Stimulated activated CD4-positive, alpha-beta T cell treated with anti-CD3 and anti-CD28 coated beads, Interleukin-15, amount 100 ng/mL, for 48 hours (primary cell): Measurements from ENCODE around the gene SYT1.

Experiments
- DNase-seq, 2 donors: peaks; one replicate each; pipeline ENCODE4 v3.0.0-alpha.2; 2020; ENCODE audit warnings: low read depth in 2 of 2

Gene SYT1

GRCh38 chr12:79344855-79345847 is 480.6 kb downstream of the SYT1 start:
- peak in 1 of 2 donors; percentile 0 for DNase-seq

DNA sequence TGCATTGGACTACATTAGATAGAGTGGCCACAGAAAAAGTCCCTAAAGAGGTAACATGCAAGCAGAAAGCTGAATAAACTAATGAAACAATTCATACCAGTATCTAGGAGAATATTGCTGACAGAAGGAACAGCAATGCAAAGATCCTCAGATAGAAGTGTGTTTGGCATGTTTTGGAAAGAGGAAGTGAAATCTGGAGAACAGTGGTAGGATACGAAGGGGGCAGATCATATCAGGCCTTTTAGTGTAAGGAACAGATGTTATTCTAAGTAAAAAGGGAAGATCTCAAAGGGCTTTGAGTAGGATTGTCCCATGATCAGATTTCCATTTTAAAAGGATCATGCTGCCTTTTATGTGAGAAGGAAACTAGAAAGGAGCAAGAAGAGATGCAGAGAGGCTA is 483.3 kb downstream of the SYT1 start:
- DNase-seq, result no peak

DNA sequence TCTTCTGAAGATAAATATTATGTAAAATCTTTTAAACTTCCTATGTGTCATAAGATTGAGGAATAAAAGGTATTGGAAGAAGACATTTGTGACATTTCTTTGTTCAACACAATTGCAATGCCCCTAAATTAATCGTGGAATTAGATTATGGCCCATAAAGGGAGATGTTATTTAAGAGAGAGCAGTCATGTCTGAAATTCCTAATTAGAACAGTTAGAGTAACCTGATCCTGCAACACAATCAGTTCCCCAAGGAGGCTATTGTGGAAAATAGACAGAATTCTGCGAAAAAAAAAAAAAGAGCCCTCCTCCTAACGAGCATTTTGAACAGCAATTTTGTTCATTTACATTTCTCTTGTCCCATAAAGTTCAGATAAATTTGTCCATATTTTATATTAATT is 486.7 kb downstream of the SYT1 start:
- no peak for DNase-seq

DNA sequence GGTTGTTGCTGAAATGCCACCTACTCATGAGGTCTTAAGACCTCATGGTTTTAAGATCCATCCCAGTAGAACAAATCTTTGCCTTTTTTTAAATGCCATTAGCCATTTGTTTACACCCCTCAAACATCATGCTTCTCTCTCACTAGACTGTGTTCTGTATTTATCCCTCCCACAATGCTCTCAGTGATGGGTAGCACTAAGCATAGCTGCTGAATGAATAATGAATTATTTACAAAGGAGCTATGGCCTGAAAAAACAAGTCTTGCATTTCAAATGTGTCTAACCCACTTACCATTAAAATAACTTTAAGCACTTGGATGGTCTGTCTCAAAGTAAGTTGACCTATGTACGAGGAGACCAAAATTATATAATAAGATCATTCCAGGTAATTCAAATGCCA is 491.6 kb downstream of the SYT1 start:
- DNase-seq, result no peak

DNA sequence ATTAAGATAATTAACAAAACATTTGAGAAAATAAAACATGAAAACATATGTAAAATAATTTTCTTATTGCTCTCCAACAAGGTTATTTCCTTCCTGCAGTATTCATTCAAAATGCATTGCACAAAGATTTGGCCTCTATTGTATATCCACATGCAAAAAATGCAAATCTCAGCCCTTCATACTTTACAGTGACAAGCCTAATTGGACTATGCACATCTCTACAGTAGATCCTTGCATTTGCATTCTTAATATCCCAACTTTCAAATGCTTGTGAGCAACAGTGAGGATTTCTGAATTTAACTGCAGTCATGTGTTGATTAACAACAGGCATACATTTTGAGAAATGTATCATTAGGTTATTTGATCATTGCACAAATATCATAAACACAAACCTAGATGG is 492.5 kb downstream of the SYT1 start:
- no peak for DNase-seq

GRCh38 chr12:79358716-79359300 is 494.2 kb downstream of the SYT1 start:
- DNase-seq, result no peak

DNA sequence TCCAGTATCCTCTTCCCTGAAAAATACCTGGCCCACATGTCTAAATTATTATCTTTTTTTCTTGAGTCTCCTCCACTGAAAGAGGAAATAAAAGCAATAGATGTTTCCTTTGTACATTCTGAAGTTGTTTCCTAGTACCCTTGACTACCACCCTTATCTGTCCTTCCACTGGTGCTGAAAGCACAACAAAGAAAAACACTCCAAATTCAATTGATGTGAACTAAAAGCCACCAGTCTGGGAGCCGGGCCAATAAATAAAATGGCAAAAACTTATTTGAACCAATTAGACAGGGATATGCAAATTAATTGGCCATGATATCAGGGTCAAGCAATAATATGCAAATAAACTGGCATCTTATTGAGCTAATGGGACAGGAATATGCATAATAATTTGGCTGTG is 495.7 kb downstream of the SYT1 start:
- DNase-seq, result no peak

- DNase-seq, result no peak
Observed at GRCh38 chr12:79360936-79361335, 496.4 kb downstream of the SYT1 start.

- no peak for DNase-seq
Observed at GRCh38 chr12:79364197-79364596, 499.6 kb downstream of the SYT1 start.

DNA sequence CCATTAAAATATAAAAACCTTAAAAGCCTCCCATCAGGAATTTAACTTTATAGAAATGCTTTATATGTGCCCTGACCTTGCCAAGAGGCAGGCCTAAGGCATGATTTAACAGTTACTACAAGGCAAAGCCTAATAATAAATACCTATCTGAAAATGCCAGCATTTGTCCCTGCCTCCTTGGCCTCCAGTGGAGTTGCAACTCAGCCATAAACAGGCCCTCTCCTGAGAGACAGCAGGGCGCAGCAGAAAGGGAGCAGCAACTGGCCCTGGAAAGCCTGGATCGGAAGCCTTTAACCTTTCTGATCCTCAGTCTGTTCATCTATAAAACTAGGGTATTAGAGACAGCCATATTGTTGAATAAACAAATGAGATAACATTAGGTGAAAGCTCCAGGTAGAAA is 501.8 kb downstream of the SYT1 start:
- no peak for DNase-seq

DNA sequence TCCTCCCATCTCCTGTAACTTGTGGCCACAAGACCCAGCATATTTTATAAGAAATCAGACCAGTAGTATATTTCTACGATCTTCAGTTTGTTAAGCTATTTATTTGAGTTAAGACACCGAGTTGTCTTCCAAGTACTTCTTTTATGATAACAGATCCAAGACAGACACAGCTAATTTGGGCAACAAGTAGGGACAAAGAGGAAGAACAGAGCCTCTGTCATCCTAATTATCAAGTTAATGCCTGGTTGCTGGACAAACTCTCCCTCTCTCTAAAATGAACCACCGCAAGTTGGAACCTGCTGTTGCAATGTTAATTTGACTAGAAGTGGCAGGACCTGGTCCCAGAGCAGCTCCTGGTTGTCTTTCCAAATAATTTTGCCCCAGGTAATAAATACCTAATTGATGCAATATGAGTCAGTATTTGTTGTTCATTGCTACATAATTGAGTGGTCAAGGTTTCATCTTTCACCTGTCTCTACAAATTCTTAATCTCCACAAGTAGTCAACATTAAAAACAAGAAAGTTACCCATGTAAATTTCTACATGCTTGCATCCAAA is 502.5 kb downstream of the SYT1 start:
- no peak for DNase-seq

- DNase-seq, result no peak
Observed at GRCh38 chr12:79370021-79370420, 505.4 kb downstream of the SYT1 start.

DNA sequence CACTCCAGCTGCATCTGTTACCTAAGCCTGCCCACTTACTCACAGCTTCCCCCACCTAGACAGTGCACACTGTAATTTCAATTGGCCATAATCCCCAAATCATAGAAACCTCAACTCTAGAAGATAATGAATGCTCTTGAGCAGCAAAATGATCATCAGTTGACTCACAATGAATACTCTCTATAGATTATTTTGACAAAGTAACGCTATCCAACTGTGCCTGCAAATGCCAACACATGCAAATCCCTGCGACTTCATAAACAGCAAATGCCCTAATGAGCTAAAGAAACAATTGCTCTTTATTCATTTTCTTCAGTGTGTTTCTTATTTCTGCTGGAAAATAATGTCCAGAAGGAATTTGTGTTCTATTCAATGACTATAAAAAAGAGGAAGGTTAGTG is 506.7 kb downstream of the SYT1 start:
- no peak for DNase-seq

DNA sequence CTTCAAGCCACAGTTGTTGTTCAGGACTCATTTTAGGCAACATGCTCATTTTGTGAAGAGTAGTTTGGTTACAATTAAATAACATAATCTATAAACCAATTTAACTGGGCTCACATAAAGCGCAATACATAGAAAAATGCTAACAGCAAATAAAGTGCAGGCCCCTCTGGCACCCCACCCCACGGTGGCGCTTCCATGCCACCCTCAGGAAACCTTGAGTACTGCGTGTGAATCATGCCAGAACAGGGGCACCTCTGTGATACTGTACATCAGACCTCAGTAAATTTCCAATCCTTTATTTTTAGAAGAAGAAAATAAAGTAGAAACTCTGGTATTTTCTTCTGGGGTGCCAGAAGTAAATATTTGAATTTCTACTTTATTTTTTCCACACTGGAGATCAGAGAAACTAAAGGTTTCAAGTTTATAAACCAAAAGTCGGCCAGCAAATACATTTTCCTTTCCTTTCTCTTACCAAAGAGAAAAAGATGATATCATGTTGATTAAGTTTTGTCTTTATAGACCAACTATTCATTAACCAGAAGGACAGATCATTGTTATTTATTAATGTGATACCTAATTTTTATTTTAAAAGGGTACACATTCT is 509.4 kb downstream of the SYT1 start:
- DNase-seq, result no peak

DNA sequence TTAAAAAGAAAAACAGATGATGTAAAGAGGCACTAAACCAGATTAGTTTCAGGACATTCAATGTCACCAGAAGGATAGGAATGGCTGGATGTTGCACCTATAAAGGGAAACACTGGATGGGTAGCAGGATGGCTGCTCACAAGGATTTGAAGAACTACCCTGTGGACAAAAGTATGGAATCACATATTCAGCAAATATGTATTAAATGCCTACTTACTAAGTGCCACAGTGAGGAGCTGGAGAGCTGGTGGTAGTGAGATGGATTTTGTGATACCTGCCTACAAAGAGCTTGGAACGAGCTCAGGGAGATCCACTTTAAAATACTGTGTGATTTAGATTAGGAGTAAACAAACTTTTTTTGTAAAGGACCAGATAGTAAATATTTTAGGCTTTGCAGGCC is 510.0 kb downstream of the SYT1 start:
- no peak for DNase-seq

DNA sequence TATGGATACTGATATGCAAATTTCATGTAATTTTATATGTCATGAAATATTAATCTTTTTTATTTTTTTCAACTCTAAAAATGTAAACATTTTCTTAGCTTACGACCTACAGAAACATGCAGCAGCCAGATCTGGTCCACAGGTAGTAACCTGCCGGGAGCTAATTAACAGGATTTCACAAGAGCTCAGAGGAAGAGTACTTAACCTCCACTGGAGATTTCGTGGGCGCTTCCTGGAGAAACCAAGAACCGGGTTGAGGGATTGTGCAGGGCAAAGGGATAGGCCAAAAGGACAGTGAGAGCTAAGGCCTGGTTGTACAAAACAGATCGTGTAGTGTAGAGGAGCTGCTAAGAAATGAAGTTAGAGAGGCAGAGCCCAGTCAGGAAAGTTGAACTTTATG is 510.5 kb downstream of the SYT1 start:
- no peak for DNase-seq

- DNase-seq, result no peak
Observed at GRCh38 chr12:79378496-79378895, 513.9 kb downstream of the SYT1 start.

GRCh38 chr12:79380402-79380801 is 515.8 kb downstream of the SYT1 start:
- DNase-seq, result no peak

- DNase-seq, result no peak
Observed at GRCh38 chr12:79381248-79382208, 517.0 kb downstream of the SYT1 start.

- DNase-seq, result no peak
Observed at GRCh38 chr12:79384551-79384950, 520.0 kb downstream of the SYT1 start.

GRCh38 chr12:79388011-79388410 is 523.4 kb downstream of the SYT1 start:
- no peak for DNase-seq
